DOHH2 (cell line): Measurements from ENCODE around the gene GINS2.

Experiments used
- H3F3A ChIP-seq: fragments of 200-600 bp; sonication (generic), shearing (Covaris generic); 2 replicates; pipeline ENCODE4 v1.6.0; 2016; ENCODE audit warnings: antibody characterized with exemption, mild to moderate bottlenecking; ENCODE audit not compliant: control insufficient read depth, insufficient read depth
- H3K27ac ChIP-seq: fragments of 200-600 bp; sonication (generic); 2 replicates; pipeline ENCODE4 v1.5.1; 2014; ENCODE audit warnings: low read depth, mild to moderate bottlenecking, low read length, moderate library complexity
- H3K27me3 ChIP-seq: fragments of 200-600 bp; sonication (generic); 2 replicates; pipeline ENCODE4 v1.6.1; 2014; ENCODE audit warnings: mild to moderate bottlenecking, low read length, mixed read lengths; ENCODE audit not compliant: control insufficient read depth
- H3K36me3 ChIP-seq: fragments of 200-600 bp; sonication (generic); 2 replicates; pipeline ENCODE4 v1.6.1; 2014; ENCODE audit warnings: mild to moderate bottlenecking, low read length, moderate library complexity, mixed read lengths; ENCODE audit not compliant: control insufficient read depth
- H3K4me1 ChIP-seq: fragments of 200-600 bp; sonication (generic); 2 replicates; pipeline ENCODE4 v1.6.1; 2014; ENCODE audit warnings: mild to moderate bottlenecking, low read length, mixed read lengths; ENCODE audit not compliant: control insufficient read depth
- H3K4me2 ChIP-seq: fragments of 200-600 bp; sonication (generic); 2 replicates; pipeline ENCODE4 v1.6.0; 2014; ENCODE audit warnings: mild to moderate bottlenecking, low read length, moderate library complexity
- H3K4me3 ChIP-seq: fragments of 200-600 bp; sonication (generic); 2 replicates; pipeline ENCODE4 v1.5.1; 2014; ENCODE audit warnings: mild to moderate bottlenecking, low read length, mixed read lengths
- H3K79me2 ChIP-seq: fragments of 200-600 bp; sonication (generic); 2 replicates; pipeline ENCODE4 v1.6.1; 2014; ENCODE audit warnings: mild to moderate bottlenecking, low read length, mixed read lengths; ENCODE audit not compliant: control insufficient read depth
- H3K9me2 ChIP-seq: fragments of 200-600 bp; sonication (generic); replicated peaks from 2 replicates; pipeline ENCODE4 v1.6.1; 2014; ENCODE audit warnings: mild to moderate bottlenecking, low read length, mixed read lengths; ENCODE audit not compliant: control insufficient read depth
- H3K9me3 ChIP-seq: fragments of 200-600 bp; sonication (generic); 2 replicates; pipeline ENCODE4 v1.6.1; 2014; ENCODE audit warnings: antibody characterized with exemption, low read length, mixed read lengths; ENCODE audit not compliant: control insufficient read depth, insufficient read depth
- H4K20me1 ChIP-seq: fragments of 200-600 bp; sonication (generic); 2 replicates; pipeline ENCODE4 v1.6.0; 2014; ENCODE audit warnings: low read depth, mild to moderate bottlenecking, antibody characterized with exemption, low read length, moderate library complexity; ENCODE audit not compliant: control insufficient read depth, insufficient read depth
- EZH2phosphoT487 ChIP-seq: fragments of 200-600 bp; sonication (generic); IDR thresholded peaks from 2 replicates; pipeline ENCODE4 v1.6.1; 2017; ENCODE audit warnings: borderline replicate concordance, mild to moderate bottlenecking, antibody characterized with exemption, low read length, moderate library complexity, mixed read lengths
- TF ChIP-seq, protein P1 (sequence below): fragments of 200-600 bp; sonication (generic); IDR thresholded peaks from one replicate; pipeline ENCODE4 v1.5.1; 2014; ENCODE audit warnings: antibody characterized with exemption, mild to moderate bottlenecking, low read depth, low read length; ENCODE audit not compliant: poor library complexity, severe bottlenecking

Gene GINS2

DNA sequence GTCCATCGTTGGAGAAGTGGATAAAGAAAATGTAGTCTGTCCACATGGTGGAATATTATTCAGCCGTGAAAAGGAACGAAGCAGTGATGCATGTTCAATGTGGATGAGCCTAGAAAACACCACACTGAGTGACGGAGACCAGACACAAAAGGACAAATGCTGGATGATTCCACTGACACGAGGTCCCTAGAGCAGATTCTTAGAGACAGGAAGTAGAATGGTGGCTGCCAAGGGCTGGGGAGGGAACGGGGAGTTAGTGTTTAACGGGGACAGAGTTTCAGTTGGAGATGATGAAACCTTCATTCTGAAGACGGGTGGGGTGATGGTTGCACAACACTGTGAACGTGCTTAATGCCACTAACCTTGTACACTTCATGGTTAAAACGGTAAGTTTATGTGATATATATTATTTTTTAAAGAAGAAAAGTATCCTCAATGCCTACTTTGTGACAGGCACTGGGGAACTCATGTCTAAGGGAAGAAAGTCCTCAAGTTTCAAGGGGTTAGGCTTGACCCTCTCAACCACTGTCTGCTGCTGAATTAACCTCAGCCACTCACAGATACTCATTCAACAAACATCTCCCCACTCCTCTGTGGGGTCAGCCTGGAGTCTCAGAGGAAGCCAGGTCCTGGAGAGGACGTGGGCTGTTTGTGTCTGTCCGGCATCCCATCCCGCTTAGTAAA lies 44.5 kb upstream of the GINS2 start:
- Histone ChIP-seq H3K36me3 (no peaks in the 10 kb centered on the region), H3K79me2 (no peaks in the 10 kb centered on the region), H3K9me2 (no peaks in the 10 kb centered on the region), H3K4me3 (no peak overlapping the region), H3K4me2 (no peak overlapping the region), H3F3A (no peaks in the 10 kb centered on the region), H4K20me1 (no peaks in the 10 kb centered on the region), H3K9me3 (no peaks in the 10 kb centered on the region), H3K27ac (no peak overlapping the region), H3K4me1 (peaks cover 16% of the 10 kb centered on the region), H3K27me3 (peaks cover 36% of the 10 kb centered on the region)
- no peak for TF ChIP-seq EZH2phosphoT487
- TF ChIP-seq, protein P1, sequence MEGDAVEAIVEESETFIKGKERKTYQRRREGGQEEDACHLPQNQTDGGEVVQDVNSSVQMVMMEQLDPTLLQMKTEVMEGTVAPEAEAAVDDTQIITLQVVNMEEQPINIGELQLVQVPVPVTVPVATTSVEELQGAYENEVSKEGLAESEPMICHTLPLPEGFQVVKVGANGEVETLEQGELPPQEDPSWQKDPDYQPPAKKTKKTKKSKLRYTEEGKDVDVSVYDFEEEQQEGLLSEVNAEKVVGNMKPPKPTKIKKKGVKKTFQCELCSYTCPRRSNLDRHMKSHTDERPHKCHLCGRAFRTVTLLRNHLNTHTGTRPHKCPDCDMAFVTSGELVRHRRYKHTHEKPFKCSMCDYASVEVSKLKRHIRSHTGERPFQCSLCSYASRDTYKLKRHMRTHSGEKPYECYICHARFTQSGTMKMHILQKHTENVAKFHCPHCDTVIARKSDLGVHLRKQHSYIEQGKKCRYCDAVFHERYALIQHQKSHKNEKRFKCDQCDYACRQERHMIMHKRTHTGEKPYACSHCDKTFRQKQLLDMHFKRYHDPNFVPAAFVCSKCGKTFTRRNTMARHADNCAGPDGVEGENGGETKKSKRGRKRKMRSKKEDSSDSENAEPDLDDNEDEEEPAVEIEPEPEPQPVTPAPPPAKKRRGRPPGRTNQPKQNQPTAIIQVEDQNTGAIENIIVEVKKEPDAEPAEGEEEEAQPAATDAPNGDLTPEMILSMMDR = no peak

DNA sequence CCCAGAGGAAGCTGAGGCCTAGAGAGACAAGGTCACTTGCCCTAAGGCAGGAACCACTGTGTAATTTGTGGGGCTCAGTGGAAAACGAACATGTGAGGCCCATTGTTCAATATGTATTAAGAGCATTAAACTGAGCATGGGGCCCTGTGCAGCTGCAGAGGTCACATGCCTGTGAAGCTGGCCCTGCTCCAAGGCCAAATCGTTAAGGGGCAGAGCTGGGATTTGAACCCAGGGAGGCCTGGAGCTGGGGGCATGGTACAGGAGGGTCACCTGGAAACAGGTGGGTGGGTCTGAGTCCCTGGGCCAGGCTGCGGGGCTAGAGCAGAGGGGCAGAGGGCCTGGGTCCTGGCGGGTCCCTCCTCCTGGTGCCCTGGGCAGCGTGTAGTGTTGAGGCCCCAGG lies 42.4 kb upstream of the GINS2 start:
- TF ChIP-seq, protein P1 = no peak
- no peak for TF ChIP-seq EZH2phosphoT487
- Histone ChIP-seq H3K9me2 (no peaks in the 10 kb centered on the region), H4K20me1 (no peaks in the 10 kb centered on the region), H3K27ac (no peak overlapping the region), H3K4me1 (peaks cover 16% of the 10 kb centered on the region), H3K9me3 (no peaks in the 10 kb centered on the region), H3F3A (no peaks in the 10 kb centered on the region), H3K27me3 (peaks cover 24% of the 10 kb centered on the region), H3K4me3 (no peak overlapping the region), H3K79me2 (no peaks in the 10 kb centered on the region), H3K4me2 (no peak overlapping the region), H3K36me3 (no peaks in the 10 kb centered on the region)

DNA sequence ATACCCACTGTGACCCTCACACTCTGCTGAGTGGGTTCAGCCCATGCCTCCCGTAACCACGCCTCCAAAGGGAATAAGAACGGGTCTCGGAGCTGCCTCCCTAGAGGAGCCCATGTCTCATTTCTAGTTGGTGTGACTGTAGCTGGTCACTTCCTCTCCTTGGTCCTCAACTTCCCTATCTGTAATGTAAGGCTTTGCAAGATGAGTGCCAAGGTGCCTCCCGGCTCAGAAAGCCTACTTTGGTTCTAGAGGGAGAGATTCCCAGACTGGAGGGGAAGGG lies 41.4 kb upstream of the GINS2 start:
- no peaks in the 10 kb centered on the region for H4K20me1 ChIP-seq
- peaks cover 7% of the 10 kb centered on the region for H3K4me1 ChIP-seq
- no peaks in the 10 kb centered on the region for H3K36me3 ChIP-seq
- no peak overlapping the region for H3K27ac ChIP-seq
- H3K27me3 ChIP-seq = peaks cover 15% of the 10 kb centered on the region
- TF ChIP-seq, protein P1 = no peak
- TF ChIP-seq EZH2phosphoT487 = no peak
- H3K79me2 ChIP-seq = no peaks in the 10 kb centered on the region
- no peak overlapping the region for H3K4me3 ChIP-seq
- no peaks in the 10 kb centered on the region for H3K9me2 ChIP-seq
- H3K9me3 ChIP-seq = no peaks in the 10 kb centered on the region
- H3F3A ChIP-seq = no peaks in the 10 kb centered on the region
- H3K4me2 ChIP-seq = no peak overlapping the region
